Suprapubic skin (tissue), 4 donors: ENCODE measurements around the gene LCA5. TPM values are rescaled to one million over a fixed set of nuclear protein-coding genes. Genes with fewer than 3 reads are reported as not detected.
"Not testable (repeated sequence)": the region's sequence is repeated elsewhere in the genome, so short reads cannot be mapped to it uniquely, and the experiment has no call there.

Experiments used
- DNase-seq, 2 donors: peaks; one replicate each; pipeline ENCODE4 v3.0.0-alpha.2; 2019; ENCODE audit warnings: low spot score in 2 of 2
- H3K27ac ChIP-seq: fragments of 200-600 bp; sonication (generic); one replicate; pipeline ENCODE4 v1.5.1; 2019
- H3K27me3 ChIP-seq: fragments of 200-600 bp; sonication (generic); one replicate; pipeline ENCODE4 v1.5.1; 2019
- H3K36me3 ChIP-seq: fragments of 200-600 bp; sonication (generic); one replicate; pipeline ENCODE4 v1.5.1; 2019
- H3K4me1 ChIP-seq: fragments of 200-600 bp; sonication (generic); one replicate; pipeline ENCODE4 v1.5.1; 2019
- H3K4me3 ChIP-seq: fragments of 200-600 bp; sonication (generic); one replicate; pipeline ENCODE4 v1.5.1; 2019; ENCODE audit warnings: mild to moderate bottlenecking
- H3K9me3 ChIP-seq: fragments of 200-600 bp; sonication (generic); one replicate; pipeline ENCODE4 v1.5.1; 2019
- CTCF ChIP-seq, 2 donors: fragments of 200-600 bp in 1 of 2; fragments of 450-650 bp in 1 of 2; sonication (generic) in 1 of 2; IDR thresholded peaks; one replicate each; pipeline ENCODE4 v1.5.1; 2016 to 2019; ENCODE audit warnings: antibody characterized with exemption in 2 of 2, mild to moderate bottlenecking in 1 of 2, moderate library complexity in 1 of 2
- EP300 ChIP-seq: sonication (generic); formaldehyde crosslinking; IDR thresholded peaks from one replicate; pipeline ENCODE4 v1.6.1; 2017; ENCODE audit warnings: antibody characterized with exemption
- POLR2A ChIP-seq, 2 donors: fragments of 450-650 bp; IDR thresholded peaks; one replicate each; pipeline ENCODE4 v1.6.1; 2017; ENCODE audit warnings: antibody characterized with exemption in 2 of 2, mild to moderate bottlenecking in 2 of 2, moderate library complexity in 2 of 2
- POLR2AphosphoS5 ChIP-seq, 3 donors: sonication (generic); formaldehyde crosslinking; IDR thresholded peaks; one replicate each; pipeline ENCODE4 v1.6.1; 2017; ENCODE audit warnings: antibody characterized with exemption in 3 of 3
- WGBS: methylation state at CpG from one replicate; pipeline ENCODE4 v1.1.5; 2018; 5-methylcytosine and 5-hydroxymethylcytosine counted together
- total RNA-seq, 4 donors: library from RNA; depleted of rRNA; stranded (reverse); fragments of >200 nt; gene quantifications; one replicate each; pipeline ENCODE4 v1.1.0, GENCODE V29; 2016

The LCA5 gene
- total RNA-seq, result 1 to 10 TPM in 3 of 4 donors, under 1 TPM in 1; 0.95 to 2.6 (median 1.5) TPM

DNA sequence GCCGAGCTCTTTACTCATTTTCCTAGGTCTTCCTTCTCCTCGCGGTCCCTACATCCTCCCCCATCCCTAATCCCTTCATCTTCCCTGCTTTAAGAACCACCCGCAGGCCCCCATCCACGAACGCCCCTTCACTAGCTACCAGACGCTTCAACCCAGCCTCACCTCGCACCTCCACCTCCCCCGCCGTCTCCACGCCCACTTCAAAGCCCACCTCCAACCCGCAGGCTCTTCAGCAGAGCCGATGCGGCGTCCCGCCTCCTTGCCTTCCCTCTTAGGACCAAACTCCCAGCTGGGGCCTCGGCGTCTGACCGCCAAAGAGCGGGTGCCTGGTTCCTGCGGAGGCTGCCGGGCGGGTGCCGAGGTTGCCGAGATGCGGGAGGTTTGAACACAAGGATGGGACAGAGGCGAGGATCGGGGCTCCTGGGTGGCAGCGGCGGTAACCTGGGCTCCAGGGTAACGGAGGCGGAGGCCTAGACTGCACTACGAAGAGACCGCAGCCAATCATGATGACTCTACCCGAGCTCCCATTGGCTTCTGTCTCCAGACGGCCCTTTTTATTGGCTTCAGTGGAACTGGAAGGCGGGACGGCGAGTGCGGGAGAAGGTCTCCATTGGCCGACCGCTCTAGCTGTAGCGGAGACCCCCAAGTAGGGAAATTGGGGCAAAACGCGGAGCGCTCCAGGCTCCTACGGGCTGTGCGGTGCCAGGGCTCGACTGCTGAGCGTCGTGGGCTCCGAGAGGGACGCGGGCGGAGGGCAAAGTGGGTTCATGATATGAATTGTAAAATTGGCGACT lies at the start of gene LCA5:
Gene LCA5, minus strand, starts transcription at position 477 of the 794 bp plus-strand sequence. CDS start 18,536 bp downstream, outside the sequence.
- no peaks in the 10 kb centered on the region for H3K36me3 ChIP-seq
- peak within 1 kb of the TSS; percentile 85 for H3K4me3 ChIP-seq
- H3K4me1 ChIP-seq, result peaks cover 13% of the 10 kb centered on the region
- WGBS, result under 1% methylated on average over 56 of the region's 56 CpGs
- peak; percentile 95 to 96 for DNase-seq
- peak in 2 of 3 donors; percentile 30 to 41 for TF ChIP-seq POLR2AphosphoS5 (IDR thresholded peaks at IDR 0.05)
- no peak for TF ChIP-seq EP300
- no peak for TF ChIP-seq CTCF (IDR thresholded peaks at IDR 0.05)
- TF ChIP-seq POLR2A (IDR thresholded peaks at IDR 0.05), result peak in 1 of 2 donors; percentile 26
- no peaks in the 10 kb centered on the region for H3K9me3 ChIP-seq
- peak within 1 kb of the TSS; percentile 95 for H3K27ac ChIP-seq
- no peaks in the 10 kb centered on the region for H3K27me3 ChIP-seq

DNA sequence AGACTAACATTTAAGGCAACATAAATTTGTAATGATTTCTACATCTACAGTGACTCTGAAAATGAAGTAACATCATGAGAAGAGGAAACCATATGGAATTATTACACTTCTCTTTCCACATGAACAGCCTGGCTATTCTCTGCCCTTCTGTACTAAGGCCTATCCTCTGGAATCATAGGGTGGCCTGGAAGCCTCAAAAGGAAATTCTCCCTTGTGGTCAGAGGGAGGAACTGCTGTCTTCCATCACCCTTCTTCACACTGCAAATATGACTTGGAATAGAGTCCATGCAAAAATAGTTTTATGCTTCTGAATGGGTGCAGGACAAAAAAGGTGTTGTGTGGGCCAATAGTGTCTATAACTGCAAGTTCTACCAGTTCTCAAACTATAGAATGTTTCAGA lies 49.3 kb upstream of the LCA5 start:
- Histone ChIP-seq H3K4me1 (no peaks in the 10 kb centered on the region), H3K27ac (no peak overlapping the region), H3K9me3 (no peaks in the 10 kb centered on the region), H3K36me3 (no peaks in the 10 kb centered on the region), H3K27me3 (no peaks in the 10 kb centered on the region), H3K4me3 (no peak overlapping the region)
- DNase-seq, result no peak
- TF ChIP-seq POLR2AphosphoS5 (IDR thresholded peaks at IDR 0.05) (no peak), POLR2A (IDR thresholded peaks at IDR 0.05) (no peak), EP300 (no peak), CTCF (IDR thresholded peaks at IDR 0.05) (no peak)

- H3K9me3 ChIP-seq, result no peaks in the 10 kb centered on the region
- WGBS, result 61% methylated on average over 2 of the region's 2 CpGs
- no peaks in the 10 kb centered on the region for H3K36me3 ChIP-seq
These were observed 47.1 kb upstream of the LCA5 start for GRCh38 chr6:79584332-79584731.

DNA sequence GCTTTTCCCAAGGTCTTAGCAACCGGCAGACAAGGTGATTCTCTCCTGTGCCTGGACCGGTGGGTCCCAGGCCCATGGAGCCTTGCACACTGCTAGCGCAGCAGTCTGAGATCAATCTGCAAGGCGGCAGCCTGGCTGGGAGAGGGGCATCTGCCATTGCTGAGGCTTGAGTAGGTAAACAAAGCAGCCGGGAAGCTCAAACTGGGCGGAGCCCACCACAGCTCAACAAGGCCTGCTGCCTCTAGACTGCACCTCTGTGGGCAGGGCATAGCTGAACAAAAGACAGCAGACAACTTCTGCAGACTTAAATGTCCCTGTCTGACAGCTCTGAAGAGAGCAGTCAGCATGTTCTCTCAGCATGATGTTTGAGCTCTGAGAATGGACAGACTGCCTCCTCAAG lies 40.7 kb upstream of the LCA5 start:
- not testable (repeated sequence) for H3K9me3 ChIP-seq, H3K4me1 ChIP-seq, H3K27me3 ChIP-seq, H3K27ac ChIP-seq, H3K36me3 ChIP-seq, DNase-seq, H3K4me3 ChIP-seq
- 98% methylated on average over 4 of the region's 6 CpGs for WGBS

More at GRCh38 chr6:79584332-79584731, 47.1 kb upstream of the LCA5 start:
- no peak for TF ChIP-seq CTCF (IDR thresholded peaks at IDR 0.05)
- TF ChIP-seq POLR2AphosphoS5 (IDR thresholded peaks at IDR 0.05), result no peak
- TF ChIP-seq POLR2A (IDR thresholded peaks at IDR 0.05), result no peak
- TF ChIP-seq EP300, result no peak
- Histone ChIP-seq H3K27ac (no peak overlapping the region), H3K4me3 (no peak overlapping the region), H3K4me1 (no peaks in the 10 kb centered on the region), H3K27me3 (no peaks in the 10 kb centered on the region)
- DNase-seq, result no peak

GRCh38 chr6:79574630-79575225 lies 37.5 kb upstream of the LCA5 start:
- no peak overlapping the region for H3K4me3 ChIP-seq
- no peak for DNase-seq
- H3K36me3 ChIP-seq, result no peaks in the 10 kb centered on the region
- peaks cover 11% of the 10 kb centered on the region for H3K4me1 ChIP-seq
- 100% methylated on average over 1 of the region's 1 CpG for WGBS
- TF ChIP-seq EP300, result no peak
- no peaks in the 10 kb centered on the region for H3K27me3 ChIP-seq
- no peak overlapping the region for H3K27ac ChIP-seq
- no peaks in the 10 kb centered on the region for H3K9me3 ChIP-seq

DNA sequence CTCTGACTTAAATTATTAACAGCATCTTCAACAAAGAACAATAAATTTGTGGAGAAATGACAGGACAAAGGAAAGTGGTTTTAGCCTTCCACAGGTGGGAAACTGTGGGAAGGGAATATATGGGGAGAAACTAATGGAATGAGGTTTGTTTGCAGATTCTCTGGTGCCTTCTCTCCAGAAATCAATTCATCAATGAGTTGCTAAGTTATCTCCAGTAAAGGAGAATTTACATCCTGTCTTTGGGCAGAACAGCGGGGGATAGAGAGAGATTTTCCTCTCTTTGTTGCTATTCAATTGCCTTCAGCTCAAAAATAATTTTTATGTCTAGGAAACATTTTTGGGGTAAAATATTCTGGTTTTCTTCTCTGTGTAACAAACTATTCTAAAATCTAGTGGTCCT lies 36.9 kb upstream of the LCA5 start:
- Histone ChIP-seq H3K36me3 (no peaks in the 10 kb centered on the region), H3K4me3 (no peak overlapping the region), H3K27ac (no peak overlapping the region), H3K4me1 (peaks cover 11% of the 10 kb centered on the region), H3K27me3 (no peaks in the 10 kb centered on the region), H3K9me3 (no peaks in the 10 kb centered on the region)
- no peak for TF ChIP-seq POLR2AphosphoS5 (IDR thresholded peaks at IDR 0.05)
- no peak for TF ChIP-seq CTCF (IDR thresholded peaks at IDR 0.05)
- no peak for TF ChIP-seq EP300
- TF ChIP-seq POLR2A (IDR thresholded peaks at IDR 0.05), result no peak
- 91% methylated on average over 1 of the region's 1 CpG for WGBS
- no peak for DNase-seq
